ENCODE measurements around the gene HUS1. TPM values are rescaled to one million over a fixed set of nuclear protein-coding genes. Genes with fewer than 3 reads are reported as not detected.

The HUS1 gene
- total and polyA plus RNA-seq, 2 of the 8 experiments (the other 6 are each of a cell fraction or from before 2014, with no cell fraction given), result 15.0 to 33.0 TPM

DNA sequence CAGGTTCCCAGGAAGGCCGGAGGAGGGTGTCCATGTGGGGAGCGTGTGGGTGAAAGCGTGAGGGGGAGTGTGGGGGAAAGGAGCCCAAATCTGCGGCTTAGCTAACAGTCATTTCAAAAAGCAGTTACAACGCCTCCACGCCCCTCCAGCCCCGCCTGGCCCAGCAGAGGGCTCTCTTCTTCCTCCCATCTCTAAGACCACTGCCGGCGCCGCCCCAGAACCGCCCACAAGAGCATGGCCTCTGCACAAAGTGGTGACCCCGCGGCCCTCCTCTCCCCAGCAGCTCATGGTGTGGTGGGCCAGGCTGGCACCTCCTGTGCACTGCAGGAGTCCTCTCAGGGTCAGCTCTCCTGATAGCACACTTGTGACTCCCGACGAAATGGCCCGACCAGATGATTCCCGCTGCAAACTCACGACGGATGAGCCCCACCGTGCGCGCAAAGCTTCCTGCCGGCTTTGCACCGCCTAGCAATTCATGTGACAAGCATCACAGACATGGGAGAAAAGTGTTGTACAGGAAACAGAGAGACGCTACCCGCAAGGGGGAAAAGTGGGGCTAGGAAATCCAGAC, 12.4 kb upstream of the HUS1 start (continued):
- TF ChIP-seq SAP30 (IDR thresholded peaks at IDR 0.05; ENCODE audit: insufficient read depth, insufficient replicate concordance, low read length) (no peak), RXRA (IDR thresholded peaks at IDR 0.05; ENCODE audit: insufficient read depth, low read depth, low read length) (no peak), CTBP2 (IDR thresholded peaks at IDR 0.05; ENCODE audit: borderline replicate concordance, insufficient read depth, insufficient read length, low read length) (no peak), SRF (IDR thresholded peaks at IDR 0.05; ENCODE audit: low read depth, low read length) (no peak), SP2 (IDR thresholded peaks at IDR 0.05; ENCODE audit: low read length) (no peak), GTF2F1 (IDR thresholded peaks at IDR 0.05; ENCODE audit: borderline replicate concordance, low read depth, low read length) (no peak), HDAC2 (IDR thresholded peaks at IDR 0.05; ENCODE audit: borderline replicate concordance in 1 of 2, low read depth in 2 of 2, low read length in 2 of 2) (peak in 1 of 2 experiments; percentile 22; a peak in 2 of 4 replicates), RBBP5 (IDR thresholded peaks at IDR 0.05; ENCODE audit: borderline replicate concordance, low read depth, low read length) (no peak), PHF8 (conservative IDR thresholded peaks at IDR 0.05; ENCODE audit: low read depth, low read length) (0 out of 2 replicates have a peak, but pooled peaks have one; percentile 39), BRCA1 (IDR thresholded peaks at IDR 0.05; ENCODE audit: low read depth, low read length) (no peak), BCL11A (IDR thresholded peaks at IDR 0.05; ENCODE audit: low read depth in 2 of 2, low read length in 2 of 2) (no peak), SP4 (IDR thresholded peaks at IDR 0.05; ENCODE audit: low read length) (0 out of 2 replicates have a peak, but pooled peaks have one; percentile 52), EZH2 (IDR thresholded peaks at IDR 0.05; ENCODE audit: low read depth, low read length, severe bottlenecking) (no peak), BACH1 (IDR thresholded peaks at IDR 0.05; ENCODE audit: low read length) (0 out of 2 replicates have a peak, but pooled peaks have one; percentile 2), RAD21 (IDR thresholded peaks at IDR 0.05 in 1 of 2, conservative IDR thresholded peaks at IDR 0.05 in 1 of 2; ENCODE audit: low read depth in 2 of 2, low read length in 2 of 2) (peak; percentile 77 to 83), SP1 (IDR thresholded peaks at IDR 0.05; ENCODE audit: low read depth, low read length) (peak; percentile 49; the same call in 1 of the 2 replicates), SUZ12 (IDR thresholded peaks at IDR 0.05; ENCODE audit: low read length) (no peak), CHD1 (IDR thresholded peaks at IDR 0.05; ENCODE audit: low read depth, low read length) (no peak), NRF1 (IDR thresholded peaks at IDR 0.05; ENCODE audit: low read depth, low read length) (no peak), CEBPB (IDR thresholded peaks at IDR 0.05; ENCODE audit: low read depth, low read length) (no peak), TCF12 (IDR thresholded peaks at IDR 0.05; ENCODE audit: low read depth, low read length) (0 out of 2 replicates have a peak, but pooled peaks have one; percentile 45), TEAD4 (IDR thresholded peaks at IDR 0.05; ENCODE audit: low read depth, low read length) (no peak; the same call in 1 of the 2 replicates)
- TF ChIP-seq, protein P1, sequence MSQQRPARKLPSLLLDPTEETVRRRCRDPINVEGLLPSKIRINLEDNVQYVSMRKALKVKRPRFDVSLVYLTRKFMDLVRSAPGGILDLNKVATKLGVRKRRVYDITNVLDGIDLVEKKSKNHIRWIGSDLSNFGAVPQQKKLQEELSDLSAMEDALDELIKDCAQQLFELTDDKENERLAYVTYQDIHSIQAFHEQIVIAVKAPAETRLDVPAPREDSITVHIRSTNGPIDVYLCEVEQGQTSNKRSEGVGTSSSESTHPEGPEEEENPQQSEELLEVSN (IDR thresholded peaks at IDR 0.05), result peak; percentile 35; the same call in 1 of the 2 replicates
